ENCODE data around the gene NRG2.

NRG2 gene

DNA sequence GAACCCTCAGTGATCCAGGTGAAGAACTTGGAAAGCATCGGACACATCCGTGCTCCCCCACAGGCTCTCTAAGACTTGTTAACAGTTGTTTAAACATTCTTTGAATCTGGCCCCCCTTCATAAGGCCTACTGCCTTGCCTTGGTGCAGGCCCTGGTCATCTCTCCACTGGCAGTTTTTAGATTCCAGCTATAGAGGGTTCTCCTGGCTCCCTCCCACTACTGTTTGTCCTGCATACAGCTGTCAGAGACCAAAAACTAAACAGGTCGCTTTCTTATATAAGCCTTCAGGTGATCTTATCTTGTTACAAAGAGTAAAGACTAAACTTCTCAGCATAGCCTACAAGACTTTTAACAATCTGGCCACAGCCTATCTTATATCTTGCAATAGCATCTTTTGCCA, 32.3 kb downstream of the NRG2 start:
- DNase-seq (ENCODE audit: low read depth in 3 of 3) = no peak

DNA sequence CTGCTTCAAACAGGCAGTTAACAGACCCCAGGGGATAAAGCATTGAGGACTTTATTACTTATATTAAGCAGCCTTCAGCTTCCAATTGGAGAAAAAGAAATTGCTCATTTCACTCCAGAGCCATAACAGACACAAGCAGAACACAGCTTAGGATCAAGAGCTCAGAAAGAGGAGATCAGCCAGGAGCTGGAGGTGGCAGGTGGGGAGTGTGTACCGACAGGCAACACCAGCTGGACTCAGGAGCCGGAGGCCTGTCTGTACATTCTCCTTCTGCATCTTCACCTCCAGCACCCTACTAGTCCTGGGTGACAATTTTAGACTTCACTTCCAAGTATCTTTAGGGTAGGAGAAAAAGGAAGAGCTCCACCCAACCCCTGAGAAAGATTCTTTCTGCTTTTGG, 35.8 kb downstream of the NRG2 start:
- no peak for DNase-seq (ENCODE audit: low read depth in 3 of 3)

GRCh38 chr5:140005145-140005591, 37.9 kb downstream of the NRG2 start:
- no peak for DNase-seq (ENCODE audit: low read depth in 3 of 3)

DNA sequence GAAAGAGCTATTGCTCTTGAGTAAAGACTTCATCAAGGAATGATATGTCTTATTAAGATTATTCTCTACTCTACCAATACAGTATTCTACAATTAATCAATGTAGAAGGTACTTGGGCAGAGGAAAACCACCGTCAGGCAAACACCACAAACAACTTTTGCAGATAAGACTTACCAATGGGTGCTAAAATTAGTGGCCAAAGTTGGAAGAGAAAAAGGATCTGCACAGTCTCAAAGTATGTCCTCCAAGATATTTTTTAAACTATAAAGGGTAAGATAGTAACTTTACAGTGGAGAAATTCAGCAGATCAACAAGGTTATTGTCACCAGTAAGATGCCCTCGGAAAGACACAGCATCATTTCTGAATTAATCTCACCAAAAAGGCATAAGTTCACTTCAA, 38.9 kb downstream of the NRG2 start:
- no peak for DNase-seq (ENCODE audit: low read depth in 3 of 3)

DNA sequence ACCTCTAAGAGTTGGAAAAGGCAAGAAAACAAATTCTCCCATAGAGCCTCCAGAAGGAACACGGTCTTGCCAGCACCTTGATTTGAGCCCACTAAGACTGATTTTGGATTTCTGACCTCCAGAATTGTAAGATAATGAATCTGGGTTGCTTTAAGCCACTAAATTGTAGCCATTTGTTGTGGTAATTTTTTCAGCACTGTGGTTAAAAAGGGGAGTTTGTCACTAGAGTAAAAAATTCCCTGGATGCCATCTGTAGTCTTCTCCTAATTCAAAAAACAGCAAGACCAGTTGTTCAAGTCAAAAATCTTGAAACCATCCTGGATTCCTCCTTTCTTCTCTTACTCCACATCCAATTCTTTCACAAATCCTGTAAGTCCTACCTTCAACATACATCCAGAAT, 39.6 kb downstream of the NRG2 start:
- DNase-seq (ENCODE audit: low read depth in 3 of 3) = no peak

DNA sequence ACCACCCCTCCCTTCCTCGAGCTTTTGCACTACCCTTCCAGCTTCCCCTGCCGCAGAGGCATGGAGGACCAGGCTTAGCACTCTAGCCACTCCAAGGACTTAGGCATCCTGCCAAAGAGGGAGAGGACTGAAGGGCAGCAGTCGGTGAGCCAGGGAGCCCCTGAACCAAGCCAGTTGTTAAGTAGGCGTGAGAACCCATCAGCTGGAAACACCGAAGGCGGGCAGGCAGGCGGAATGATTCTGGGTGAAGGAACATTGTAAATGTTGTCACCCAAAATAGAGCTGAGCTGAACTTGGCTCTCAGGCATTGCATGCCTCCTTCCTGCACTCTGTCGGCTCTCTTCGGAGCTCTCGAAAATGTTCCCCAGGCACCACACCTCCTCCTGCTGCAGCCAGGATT, 42.8 kb downstream of the NRG2 start:
- DNase-seq (ENCODE audit: low read depth in 3 of 3) = no peak

DNA sequence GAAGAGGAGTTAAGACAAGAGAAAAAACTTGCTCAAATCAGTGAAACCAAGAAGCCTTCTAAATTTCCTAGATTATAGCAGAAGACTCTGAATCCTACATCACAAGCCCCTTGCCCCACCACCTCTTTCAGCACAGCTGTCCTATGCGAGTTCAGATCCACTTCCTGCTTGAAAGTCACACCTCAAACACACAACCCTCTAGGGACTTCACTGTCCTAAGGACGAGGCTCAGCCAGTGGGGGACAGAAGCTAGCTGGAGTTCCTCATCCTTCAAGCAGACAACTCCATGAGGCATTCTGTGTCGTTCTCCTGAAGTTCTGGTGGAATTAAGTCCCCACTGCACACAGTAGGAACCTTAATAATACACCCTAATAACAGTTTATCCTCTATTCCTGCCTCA, 44.3 kb downstream of the NRG2 start:
- DNase-seq (ENCODE audit: low read depth in 3 of 3) = no peak

GRCh38 chr5:139997276-139997675, 45.8 kb downstream of the NRG2 start:
- no peak for DNase-seq (ENCODE audit: low read depth in 3 of 3)

- DNase-seq (ENCODE audit: low read depth in 3 of 3) = no peak
Observed at GRCh38 chr5:139995929-139996328, 47.2 kb downstream of the NRG2 start.

DNA sequence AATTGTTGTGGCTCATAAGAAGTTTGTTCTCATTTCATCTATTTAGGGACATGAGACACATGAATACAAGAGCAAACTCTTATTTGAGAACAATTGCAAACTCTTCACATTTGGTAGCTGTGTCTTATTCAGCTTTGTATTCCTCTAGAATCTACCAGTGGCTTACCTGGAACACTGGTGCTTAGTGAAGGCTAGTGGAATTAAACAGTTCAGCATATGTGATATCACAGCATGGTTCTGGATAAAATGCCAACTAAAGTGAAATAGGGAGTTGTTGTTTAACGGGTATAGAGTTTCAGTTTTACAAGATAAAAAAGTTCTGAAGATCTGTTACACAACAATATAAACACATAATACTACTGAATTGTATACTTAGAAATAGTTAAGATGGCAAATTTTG, 48.9 kb downstream of the NRG2 start:
- DNase-seq (ENCODE audit: low read depth in 3 of 3) = no peak

DNA sequence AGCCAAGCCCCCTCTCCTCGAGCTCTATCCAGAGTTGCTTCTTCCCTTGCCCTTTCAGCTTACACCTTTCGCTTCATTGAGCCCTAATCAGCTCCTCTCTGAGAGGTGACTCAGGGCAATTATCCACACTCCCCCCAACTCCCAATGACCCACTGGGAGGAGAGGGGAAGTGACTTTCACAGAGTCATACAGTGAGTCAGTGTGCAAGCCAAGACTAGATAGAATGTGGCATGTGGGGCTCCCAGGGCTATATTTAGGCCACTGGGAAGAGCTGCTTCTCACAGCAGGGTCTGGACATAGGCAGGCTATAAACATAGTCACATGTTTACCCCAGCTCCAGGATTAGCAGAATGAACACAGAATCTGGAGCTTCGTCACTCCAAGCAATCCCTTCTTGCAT, 57.4 kb downstream of the NRG2 start:
- no peak for DNase-seq (ENCODE audit: low read depth in 3 of 3)

DNA sequence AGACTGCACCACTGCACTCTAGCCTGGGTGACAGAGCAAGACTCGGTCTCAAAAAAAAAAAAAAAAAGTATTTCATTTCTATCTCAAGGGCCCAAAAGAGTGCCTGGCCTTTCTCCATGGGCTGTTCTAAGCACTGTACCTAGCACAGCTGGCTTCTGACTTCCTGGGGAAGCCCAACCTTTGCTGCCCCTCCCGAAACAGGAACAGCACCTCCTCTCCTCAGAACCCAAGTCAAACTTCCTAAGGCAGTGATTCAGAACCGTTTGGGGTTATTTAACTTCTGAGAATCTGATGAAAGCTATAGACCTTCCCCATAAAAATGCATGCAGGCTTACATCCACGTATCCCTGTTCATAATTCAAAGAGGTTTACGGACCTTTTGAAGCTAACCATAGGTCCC, 57.8 kb downstream of the NRG2 start:
- DNase-seq (ENCODE audit: low read depth in 3 of 3) = no peak

GRCh38 chr5:139984816-139985215, 58.3 kb downstream of the NRG2 start:
- no peak for DNase-seq (ENCODE audit: low read depth in 3 of 3)

- DNase-seq (ENCODE audit: low read depth in 3 of 3) = no peak
Observed at GRCh38 chr5:139982975-139983240, 60.2 kb downstream of the NRG2 start.

DNA sequence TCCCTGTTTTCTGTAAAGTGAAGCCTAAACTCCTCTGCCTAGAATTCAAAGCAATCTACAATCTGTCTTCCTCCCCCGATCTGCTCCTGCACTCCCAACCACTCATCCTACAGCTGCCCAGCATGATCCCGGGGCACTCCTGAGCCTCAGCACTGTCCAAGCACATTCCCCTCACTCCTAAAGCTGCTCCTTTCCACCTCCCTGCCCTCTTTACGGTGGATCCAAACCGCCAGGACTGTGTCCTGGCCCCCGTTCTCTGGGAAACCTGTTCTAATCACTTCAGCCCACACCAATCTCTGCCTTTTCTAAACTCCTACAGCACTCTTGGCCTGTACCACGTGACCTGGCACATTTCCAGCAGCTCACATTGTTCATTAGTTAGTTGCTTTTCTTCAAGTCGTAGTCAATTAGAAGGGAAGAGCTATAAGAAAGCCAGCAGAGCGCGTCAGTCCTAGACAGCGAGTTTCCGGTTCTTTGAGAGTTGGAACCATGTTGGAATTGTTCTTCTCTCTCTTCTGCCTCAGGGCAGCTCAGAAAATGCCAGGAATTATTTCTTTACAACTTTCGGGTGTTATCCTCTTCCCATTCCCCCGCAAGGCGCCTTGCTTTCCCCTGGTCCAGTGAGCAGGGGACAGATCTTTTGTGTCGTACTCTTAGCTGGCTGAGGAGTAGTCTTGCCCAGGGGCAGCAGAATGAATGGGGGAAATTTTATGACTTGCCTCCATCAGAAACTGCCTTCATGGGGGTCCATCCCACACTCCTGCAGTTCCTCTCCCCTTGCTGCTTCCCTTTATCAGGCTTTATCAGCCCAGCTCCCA, 60.7 kb downstream of the NRG2 start:
- DNase-seq (ENCODE audit: low read depth in 3 of 3) = no peak

DNA sequence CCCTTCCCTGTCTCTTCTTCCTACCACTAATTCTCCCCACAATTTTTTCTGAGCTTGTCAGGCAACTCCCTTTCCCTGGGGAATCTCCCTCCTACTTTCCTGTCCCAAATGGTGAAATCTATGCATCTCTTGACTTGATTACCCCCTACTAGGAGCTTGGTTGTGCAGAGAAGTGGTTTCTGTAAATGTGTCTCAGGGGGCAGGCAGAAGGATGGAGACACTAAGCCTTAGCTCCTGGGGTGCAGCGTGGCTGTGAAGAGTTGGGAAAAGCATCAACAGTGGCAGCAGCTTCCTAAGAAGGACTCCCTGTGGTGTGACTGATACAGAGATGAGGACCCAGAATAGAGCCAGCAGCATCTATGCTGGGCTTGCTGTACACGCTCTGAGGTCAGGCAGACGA, 62.3 kb downstream of the NRG2 start:
- no peak for DNase-seq (ENCODE audit: low read depth in 3 of 3)

DNA sequence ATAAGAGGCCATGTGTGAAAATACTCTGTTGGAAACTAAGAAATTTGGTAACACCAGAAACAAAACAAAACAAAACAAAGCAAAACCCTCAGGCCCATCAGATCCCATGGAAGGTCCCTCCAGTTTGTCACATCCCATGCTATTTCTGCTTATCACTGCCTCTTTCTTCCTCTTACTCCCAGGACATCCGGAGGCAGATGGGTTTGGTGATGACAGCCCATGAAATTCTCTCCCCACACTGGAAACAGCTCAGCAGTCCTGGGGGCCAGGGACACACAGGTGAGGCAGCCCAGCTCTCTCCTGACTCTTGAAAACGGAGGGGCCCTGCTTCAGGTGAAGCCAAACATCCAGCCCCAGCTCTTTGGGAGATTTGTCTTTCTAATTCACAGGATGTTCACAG, 63.2 kb downstream of the NRG2 start:
- no peak for DNase-seq (ENCODE audit: low read depth in 3 of 3)

GRCh38 chr5:139979518-139979917, 63.6 kb downstream of the NRG2 start:
- no peak for DNase-seq (ENCODE audit: low read depth in 3 of 3)

DNA sequence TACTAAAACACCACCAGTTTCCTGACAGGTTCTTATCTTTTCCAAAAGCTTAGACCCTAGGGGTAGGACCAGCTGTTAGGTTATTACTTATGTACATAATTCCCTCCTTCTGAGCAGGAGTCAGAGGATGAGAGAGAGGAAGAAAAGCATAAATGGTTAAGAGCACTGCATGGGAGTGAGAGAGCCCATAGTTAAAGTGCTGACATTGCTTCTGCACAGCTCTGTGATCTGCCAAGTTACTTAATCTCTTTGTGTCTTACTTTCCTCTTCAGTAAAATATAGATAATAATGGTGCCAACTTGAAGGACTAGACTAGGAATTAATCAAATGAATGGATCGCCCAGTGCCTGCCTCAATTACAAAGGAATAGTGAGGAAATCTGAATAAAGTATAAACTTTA, 66.4 kb downstream of the NRG2 start:
- DNase-seq (ENCODE audit: low read depth in 3 of 3) = no peak

DNA sequence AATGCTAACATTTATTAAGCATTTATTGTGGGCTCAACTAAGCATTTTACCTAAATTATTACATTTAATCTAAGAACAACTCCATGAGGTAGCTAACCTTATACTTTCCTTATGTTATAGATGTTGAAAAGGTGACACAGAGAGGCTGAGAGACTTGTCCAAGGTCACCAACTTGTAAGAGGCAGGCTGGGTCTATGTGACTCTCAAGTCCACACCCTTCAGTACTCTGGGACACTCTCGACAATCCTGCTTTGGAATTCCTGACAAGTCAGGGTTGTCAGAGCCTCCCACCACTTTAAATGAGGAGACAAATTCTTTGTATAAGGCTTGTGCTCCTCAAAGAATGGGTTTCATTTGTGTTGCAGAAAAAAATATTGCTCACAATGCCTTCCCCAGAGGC, 67.2 kb downstream of the NRG2 start:
- no peak for DNase-seq (ENCODE audit: low read depth in 3 of 3)

DNA sequence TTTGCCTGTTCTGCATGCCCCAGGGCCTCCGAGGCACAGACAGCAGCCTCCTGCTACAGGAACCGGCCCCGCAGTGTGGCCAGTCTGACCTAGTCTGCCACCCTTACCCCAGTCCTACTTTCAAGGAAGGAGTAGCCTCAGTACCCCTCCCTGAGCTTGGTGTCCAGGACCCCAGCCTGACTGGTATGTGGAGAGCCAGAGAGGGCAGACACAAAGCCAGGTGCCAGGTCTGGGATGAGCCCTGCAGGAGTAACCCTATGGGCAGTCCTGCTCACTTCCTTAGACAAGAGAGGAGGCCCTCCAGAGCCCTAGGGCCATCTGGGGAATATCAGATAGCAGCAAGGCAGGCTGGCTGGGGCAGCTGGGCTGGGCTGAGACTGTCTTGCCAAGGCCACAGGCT, 67.8 kb downstream of the NRG2 start:
- DNase-seq (ENCODE audit: low read depth in 3 of 3) = no peak

DNA sequence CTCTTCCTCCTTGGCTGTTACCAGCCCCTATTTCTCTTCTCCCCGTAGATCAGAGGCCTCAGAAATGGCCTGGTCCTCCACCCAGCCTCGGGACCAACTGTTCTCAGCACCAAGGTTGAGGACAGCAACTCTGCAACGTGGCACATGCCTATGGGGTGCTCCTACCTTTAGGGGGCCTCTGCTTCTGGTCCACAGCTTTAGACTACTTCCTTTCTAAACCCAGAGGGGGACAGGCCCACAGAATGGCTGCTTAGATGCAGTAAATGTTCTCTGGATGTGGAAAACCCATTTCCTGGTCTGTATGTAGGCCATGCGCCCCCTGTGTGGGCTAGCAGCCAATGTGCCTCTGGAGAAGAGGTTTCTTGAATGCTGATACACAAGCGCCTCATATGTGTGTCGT, 68.4 kb downstream of the NRG2 start:
- no peak for DNase-seq (ENCODE audit: low read depth in 3 of 3)

DNA sequence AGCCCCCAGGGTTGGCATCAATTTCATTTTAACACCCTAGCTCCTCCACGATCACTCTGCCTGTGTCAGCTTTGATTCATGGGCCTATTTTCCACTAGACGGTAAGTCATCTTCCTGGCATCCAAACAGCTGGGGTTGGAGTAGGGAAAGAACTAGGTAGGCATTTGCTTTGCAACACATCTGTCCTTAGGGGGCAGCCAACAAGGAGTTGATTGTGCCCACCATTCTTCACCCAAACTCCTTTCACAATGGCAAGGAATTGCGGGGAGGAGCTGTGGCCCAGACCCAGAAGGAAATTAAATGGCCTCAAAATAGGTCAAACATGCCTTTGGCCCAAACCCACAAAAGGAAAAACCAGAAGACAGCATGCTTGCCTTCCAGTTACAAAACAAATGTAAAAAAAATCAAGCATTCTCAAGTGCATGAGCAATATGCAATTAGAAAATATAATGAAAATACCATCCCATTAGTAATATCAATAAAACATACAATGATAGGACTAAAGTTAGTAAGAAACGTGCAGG, 71.8 kb downstream of the NRG2 start:
- DNase-seq (ENCODE audit: low read depth in 3 of 3) = no peak

GRCh38 chr5:139969318-139969717, 73.8 kb downstream of the NRG2 start:
- no peak for DNase-seq (ENCODE audit: low read depth in 3 of 3)
